IgD-negative memory B cell (primary cell): ENCODE results near the gene EHD4. TPM values are rescaled to one million over a fixed set of nuclear protein-coding genes. Genes with fewer than 3 reads are reported as not detected.

Experiments
- H3K27ac Mint-ChIP-seq, 3 donors: one replicate each; pipeline ENCODE4 v1.8.0; 2020 to 2022; ENCODE audit warnings: mild to moderate bottlenecking in 3 of 3, mixed read lengths in 3 of 3, moderate library complexity in 1 of 3
- H3K27me3 Mint-ChIP-seq: one replicate; pipeline ENCODE4 v1.8.0; 2021; ENCODE audit warnings: mixed read lengths
- H3K36me3 Mint-ChIP-seq: one replicate; pipeline ENCODE4 v1.8.0; 2020; ENCODE audit warnings: mild to moderate bottlenecking, mixed read lengths
- H3K4me1 Mint-ChIP-seq, 3 donors: one replicate each; pipeline ENCODE4 v1.8.0; 2020 to 2022; ENCODE audit warnings: mixed read lengths in 3 of 3, mild to moderate bottlenecking in 1 of 3
- H3K4me3 Mint-ChIP-seq, 4 donors: one replicate each; pipeline ENCODE4 v1.8.0; 2020 to 2022; ENCODE audit warnings: mild to moderate bottlenecking in 4 of 4, mixed read lengths in 4 of 4, moderate library complexity in 3 of 4
- H3K9me3 Mint-ChIP-seq, 3 donors: one replicate each; pipeline ENCODE4 v1.8.0; 2020 to 2021; ENCODE audit warnings: mixed read lengths in 3 of 3, mild to moderate bottlenecking in 1 of 3
- polyA plus RNA-seq: library from polyadenylated mRNA; unstranded; fragments of 300-500 nt; fragmentation: Illumina TruSeq; gene quantifications from one replicate; pipeline ENCODE4 v1.2.3, GENCODE V29; 2021

Gene EHD4
- polyA plus RNA-seq, 1 donor from 2014 or later, result 3.8 TPM

DNA sequence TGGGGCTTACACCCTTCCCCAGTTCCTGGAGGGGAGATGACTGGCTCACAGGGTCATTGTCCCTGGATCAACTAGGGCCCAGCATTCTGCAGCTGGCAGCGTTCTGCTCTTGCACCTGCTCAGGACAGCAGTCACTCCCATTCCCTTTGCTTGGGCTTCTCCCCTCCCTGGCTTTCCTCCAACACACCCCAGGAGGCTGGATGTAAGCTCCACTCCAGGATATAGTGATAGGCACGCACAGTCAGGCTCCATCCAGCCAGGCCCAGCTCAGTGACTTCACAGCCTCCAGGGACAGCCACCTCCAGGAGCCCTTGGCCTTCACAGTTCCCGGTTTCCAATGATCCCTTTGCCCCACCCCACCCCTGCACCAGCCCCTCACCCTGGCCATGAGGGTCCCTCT lies 80.4 kb downstream of the EHD4 start:
- Mint-ChIP-seq H3K4me1 (peaks cover 16 to 27% (median 22%) of the 10 kb centered on the region in 3 donors), H3K27me3 (no peaks in the 10 kb centered on the region), H3K9me3 (no peaks in the 10 kb centered on the region), H3K36me3 (no peaks in the 10 kb centered on the region), H3K27ac (peak overlapping the region in 2 of 3 donors; percentile 49 to 93), H3K4me3 (no peak overlapping the region)

DNA sequence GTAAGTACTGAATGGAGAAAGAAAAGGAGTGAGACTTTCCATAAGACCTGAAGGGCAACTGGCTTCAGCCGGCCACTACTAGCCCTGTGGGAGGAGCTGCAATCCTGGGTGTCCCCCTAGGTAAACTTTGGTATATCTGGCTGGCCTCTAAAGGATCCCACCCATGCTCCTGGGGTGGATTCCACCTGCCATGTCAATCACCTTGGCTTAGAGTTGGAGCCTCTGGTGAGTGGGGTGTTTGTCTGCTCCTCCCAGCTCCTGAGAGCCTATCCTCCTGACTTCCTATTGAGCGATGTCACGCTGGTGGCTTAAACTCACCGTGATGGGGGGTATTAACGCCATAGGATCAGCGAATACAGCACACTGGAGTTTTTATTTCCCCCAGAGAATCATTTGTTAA lies 81.1 kb downstream of the EHD4 start:
- peak overlapping the region in 2 of 4 donors; percentile 55 to 70 for H3K4me3 Mint-ChIP-seq
- no peaks in the 10 kb centered on the region for H3K27me3 Mint-ChIP-seq
- H3K36me3 Mint-ChIP-seq, result no peaks in the 10 kb centered on the region
- H3K9me3 Mint-ChIP-seq, result no peaks in the 10 kb centered on the region
- H3K27ac Mint-ChIP-seq, result peak overlapping the region in 1 of 3 donors; percentile 59
- peaks cover 16 to 27% (median 20%) of the 10 kb centered on the region in 3 donors for H3K4me1 Mint-ChIP-seq

DNA sequence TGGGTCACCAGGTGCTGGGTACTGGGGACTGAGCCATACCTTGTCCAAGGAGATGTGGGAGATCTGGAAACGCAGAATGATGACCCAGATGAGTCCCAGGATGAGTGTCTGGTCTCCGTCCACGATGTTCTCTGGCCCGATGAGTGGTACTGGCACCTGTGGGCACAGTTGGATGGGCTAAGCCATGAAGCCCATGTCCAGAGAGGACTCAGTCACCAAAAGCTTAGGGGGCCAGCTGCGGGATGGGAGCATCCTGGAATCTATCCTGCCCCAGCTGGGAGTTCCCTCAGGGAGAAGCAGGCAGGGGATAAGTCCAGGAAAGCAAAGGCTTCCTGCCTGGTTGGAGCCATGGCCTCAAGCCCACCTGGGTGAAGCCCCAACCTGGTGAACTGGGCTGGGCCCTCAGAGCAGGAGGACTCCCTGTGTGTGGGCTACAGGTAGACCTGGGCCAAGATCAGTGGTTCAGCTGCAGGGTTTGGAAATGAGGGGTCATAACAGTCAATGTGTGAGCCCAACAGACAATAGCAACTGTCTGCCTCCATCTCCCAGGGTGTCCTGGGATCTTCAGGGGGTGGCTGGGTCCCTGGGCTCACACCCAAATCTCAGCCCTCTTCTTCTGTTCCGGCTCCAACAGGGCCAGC lies 82.2 kb downstream of the EHD4 start:
- H3K9me3 Mint-ChIP-seq, result no peaks in the 10 kb centered on the region
- no peaks in the 10 kb centered on the region for H3K36me3 Mint-ChIP-seq
- peaks cover 14 to 23% (median 16%) of the 10 kb centered on the region in 3 donors for H3K4me1 Mint-ChIP-seq
- H3K27ac Mint-ChIP-seq, result peak overlapping the region; percentile 56 to 65 (median 59)
- H3K4me3 Mint-ChIP-seq, result no peak overlapping the region
- H3K27me3 Mint-ChIP-seq, result no peaks in the 10 kb centered on the region

DNA sequence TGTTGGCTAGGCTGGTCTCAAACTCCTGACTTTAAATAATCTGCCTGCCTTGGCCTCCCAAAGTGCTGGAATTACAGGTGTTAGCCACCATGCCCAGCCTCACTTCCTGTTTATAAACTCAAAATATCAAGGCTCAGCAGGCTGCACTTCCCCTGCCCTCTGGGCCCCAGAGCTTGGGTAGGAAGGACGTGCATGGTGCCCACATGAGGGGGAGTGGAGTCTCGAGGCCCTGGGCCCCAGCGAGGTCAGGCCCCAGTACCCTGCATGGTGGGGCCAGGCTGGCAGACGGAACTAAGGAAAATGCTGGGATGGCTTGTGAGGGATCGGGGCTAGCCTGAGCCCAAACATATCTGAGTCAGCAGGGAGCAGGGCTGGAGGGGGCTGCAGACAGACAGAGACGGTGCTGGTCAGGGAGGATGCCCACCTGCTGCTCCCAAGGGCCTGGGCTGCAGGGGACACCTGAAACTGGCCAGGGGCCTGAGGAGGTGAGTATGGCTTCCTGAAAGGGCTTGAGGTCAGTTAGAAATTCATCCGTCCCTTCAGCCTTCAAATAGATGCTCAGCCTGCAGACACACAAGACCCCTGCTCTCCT lies 83.6 kb downstream of the EHD4 start:
- H3K4me1 Mint-ChIP-seq, result peaks cover 8 to 20% (median 9%) of the 10 kb centered on the region in 3 donors
- peak overlapping the region in 2 of 4 donors; percentile 9 to 68 for H3K4me3 Mint-ChIP-seq
- no peaks in the 10 kb centered on the region for H3K9me3 Mint-ChIP-seq
- peak overlapping the region in 2 of 3 donors; percentile 56 to 90 for H3K27ac Mint-ChIP-seq
- H3K36me3 Mint-ChIP-seq, result no peaks in the 10 kb centered on the region
- no peaks in the 10 kb centered on the region for H3K27me3 Mint-ChIP-seq

DNA sequence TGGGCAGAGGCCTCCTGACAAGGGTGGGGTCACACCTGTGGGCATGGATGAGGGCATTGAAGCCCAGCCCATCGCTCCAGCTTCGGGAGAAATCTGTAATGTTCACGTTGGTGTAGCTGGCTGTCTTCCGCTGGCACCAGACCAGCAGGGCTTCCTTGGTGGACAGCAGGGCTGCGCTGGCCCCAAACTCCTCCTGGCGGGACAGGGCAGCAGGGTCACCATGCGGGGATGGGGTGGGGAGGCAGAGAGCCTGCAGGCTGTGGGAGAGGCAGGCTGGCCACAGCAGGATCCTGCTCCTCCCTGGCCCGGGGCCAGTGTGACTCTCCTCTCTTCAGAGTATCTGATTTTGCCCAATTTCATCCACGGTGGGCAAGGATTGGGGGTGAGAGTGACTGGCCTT lies 84.5 kb downstream of the EHD4 start:
- Mint-ChIP-seq H3K27ac (peak overlapping the region in 1 of 3 donors; percentile 21), H3K27me3 (no peaks in the 10 kb centered on the region), H3K4me1 (peaks cover 5 to 17% (median 9%) of the 10 kb centered on the region in 3 donors), H3K9me3 (no peaks in the 10 kb centered on the region), H3K36me3 (no peaks in the 10 kb centered on the region), H3K4me3 (no peak overlapping the region)

DNA sequence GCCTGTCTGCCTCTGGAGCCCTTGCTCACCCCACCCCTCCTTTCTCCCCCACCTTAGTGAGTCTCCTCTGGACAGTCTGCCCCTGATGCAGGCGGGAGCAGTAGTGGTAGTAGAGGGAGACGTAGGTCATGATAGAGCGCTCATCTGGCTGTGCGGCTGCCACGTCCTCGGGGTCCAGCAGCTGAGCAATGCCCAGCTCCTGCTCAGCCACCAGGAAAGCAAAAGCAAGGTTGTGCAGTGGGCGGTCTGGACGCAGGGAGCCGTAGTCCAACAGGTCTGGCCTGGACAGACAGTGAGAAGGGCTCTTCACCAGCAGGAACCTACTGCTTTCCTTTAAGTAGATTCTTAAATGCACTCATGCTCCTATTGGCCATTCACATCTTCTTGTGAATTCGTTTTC lies 85.2 kb downstream of the EHD4 start:
- Mint-ChIP-seq H3K27me3 (peaks cover 3% of the 10 kb centered on the region), H3K4me3 (peak overlapping the region in 1 of 4 donors; percentile 41), H3K4me1 (peaks cover 5 to 17% (median 9%) of the 10 kb centered on the region in 3 donors), H3K9me3 (no peaks in the 10 kb centered on the region), H3K27ac (peak overlapping the region in 2 of 3 donors; percentile 7 to 21), H3K36me3 (no peaks in the 10 kb centered on the region)

DNA sequence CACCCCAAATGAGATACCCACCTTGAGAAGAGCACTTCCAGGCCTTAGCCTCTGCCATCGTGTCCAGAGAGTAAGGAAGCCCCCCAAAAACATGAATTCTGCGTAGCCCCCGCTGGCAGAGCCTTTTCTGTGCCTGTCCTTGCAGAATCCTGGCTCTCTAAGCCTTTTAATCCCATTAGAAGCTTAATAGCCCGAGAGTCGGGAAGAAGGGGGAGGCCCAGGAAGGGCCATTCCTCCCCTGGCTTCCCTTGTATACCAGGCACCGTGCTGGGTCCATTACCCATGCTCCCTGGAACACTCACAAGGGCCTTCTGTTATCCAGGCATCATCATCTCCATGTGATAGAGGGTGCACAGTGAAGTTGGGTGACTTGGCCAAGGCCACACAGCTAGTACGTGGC lies 85.6 kb downstream of the EHD4 start:
- Mint-ChIP-seq H3K4me3 (no peak overlapping the region), H3K4me1 (peaks cover 5 to 17% (median 9%) of the 10 kb centered on the region in 3 donors), H3K36me3 (no peaks in the 10 kb centered on the region), H3K27me3 (peaks cover 3% of the 10 kb centered on the region), H3K9me3 (no peaks in the 10 kb centered on the region), H3K27ac (no peak overlapping the region)

DNA sequence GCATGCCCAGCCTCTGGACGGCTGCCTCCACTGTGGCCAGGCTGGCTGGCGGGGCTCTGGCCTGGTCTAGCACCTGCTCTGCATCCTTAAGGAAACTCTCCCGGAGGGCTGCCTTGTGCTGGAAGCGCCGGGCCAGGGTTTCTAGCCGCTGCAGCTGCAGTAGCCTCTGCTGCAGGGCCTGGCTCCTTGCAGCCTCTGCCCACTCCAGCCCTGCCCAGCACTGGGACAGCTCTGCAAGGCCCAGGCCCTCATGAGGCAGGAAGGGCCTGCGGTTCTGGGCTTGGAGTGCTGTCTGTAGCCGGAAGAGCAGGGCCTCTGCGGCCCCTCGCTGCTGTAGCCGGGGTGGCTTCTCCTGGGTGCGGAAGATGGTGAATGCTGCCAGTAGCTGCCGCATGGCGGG lies 86.5 kb downstream of the EHD4 start:
- H3K4me3 Mint-ChIP-seq, result no peak overlapping the region
- peaks cover 11% of the 10 kb centered on the region for H3K27me3 Mint-ChIP-seq
- H3K9me3 Mint-ChIP-seq, result no peaks in the 10 kb centered on the region
- H3K4me1 Mint-ChIP-seq, result peaks cover 6 to 17% (median 11%) of the 10 kb centered on the region in 3 donors
- no peak overlapping the region for H3K27ac Mint-ChIP-seq
- no peaks in the 10 kb centered on the region for H3K36me3 Mint-ChIP-seq

DNA sequence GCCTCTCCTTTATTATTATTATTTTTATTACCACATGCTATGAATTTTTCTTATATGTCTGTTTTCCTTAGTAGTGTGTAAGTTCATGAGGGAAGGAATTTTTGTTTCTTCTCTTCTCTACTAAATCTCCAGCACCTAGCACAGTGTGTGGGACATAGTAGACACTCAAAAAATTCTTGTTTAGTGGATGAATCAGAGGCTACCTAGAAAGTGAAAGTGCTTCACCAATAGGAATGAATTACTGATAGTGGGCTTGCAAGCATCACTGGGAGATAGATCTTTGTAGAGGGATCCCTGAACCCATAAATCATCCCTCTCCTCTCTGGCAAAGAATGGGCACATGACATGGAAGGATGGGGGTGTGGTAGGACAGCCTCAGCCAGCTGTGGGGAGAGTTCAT lies 87.0 kb downstream of the EHD4 start:
- Mint-ChIP-seq H3K4me3 (no peak overlapping the region), H3K36me3 (no peaks in the 10 kb centered on the region), H3K27ac (no peak overlapping the region), H3K4me1 (peaks cover 4 to 17% (median 11%) of the 10 kb centered on the region in 3 donors), H3K9me3 (no peaks in the 10 kb centered on the region), H3K27me3 (peaks cover 11% of the 10 kb centered on the region)

DNA sequence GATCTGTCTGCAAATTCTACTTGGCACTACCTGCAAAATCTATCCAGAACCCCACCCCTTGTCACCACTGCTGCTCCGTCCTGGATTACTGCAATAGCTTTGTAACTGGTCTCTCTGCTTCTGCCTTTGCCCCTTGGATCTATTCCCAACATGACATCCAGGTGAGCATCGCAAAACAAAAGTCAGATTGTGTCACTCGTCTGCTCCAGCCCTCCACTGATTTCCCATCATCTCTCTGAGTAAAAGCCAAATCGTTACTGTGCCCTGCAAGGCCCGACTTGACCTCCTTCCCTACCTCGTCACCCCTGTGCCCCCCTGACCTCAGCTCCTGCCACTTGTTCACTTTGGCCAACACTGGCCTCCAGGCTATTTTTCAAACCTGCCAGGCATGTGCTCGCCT lies 87.9 kb downstream of the EHD4 start:
- Mint-ChIP-seq H3K27ac (no peak overlapping the region), H3K27me3 (peaks cover 13% of the 10 kb centered on the region), H3K4me3 (peak overlapping the region in 1 of 4 donors; percentile 70), H3K9me3 (no peaks in the 10 kb centered on the region), H3K36me3 (no peaks in the 10 kb centered on the region), H3K4me1 (peaks cover 4 to 17% (median 10%) of the 10 kb centered on the region in 3 donors)

DNA sequence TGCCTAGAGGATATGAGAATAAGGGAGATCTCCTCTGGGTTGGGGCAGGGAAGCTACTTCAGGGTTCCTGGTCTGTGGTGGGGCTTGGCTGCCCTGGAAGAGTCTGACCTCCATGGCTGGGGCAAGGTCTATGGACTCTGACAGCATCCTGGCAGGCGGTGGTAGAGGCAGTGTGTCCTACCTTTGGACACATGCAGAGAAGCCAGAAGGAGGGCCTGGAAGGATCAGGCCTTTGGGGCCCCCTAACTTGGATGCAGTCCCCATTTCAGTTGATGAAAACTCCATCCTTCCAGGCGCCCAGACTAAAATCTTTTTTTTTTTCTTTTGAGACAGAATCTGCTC lies 88.9 kb downstream of the EHD4 start:
- Mint-ChIP-seq H3K9me3 (no peaks in the 10 kb centered on the region), H3K4me1 (peaks cover 4 to 13% (median 7%) of the 10 kb centered on the region in 3 donors), H3K27me3 (peaks cover 13% of the 10 kb centered on the region), H3K4me3 (peak overlapping the region in 1 of 4 donors; percentile 23), H3K27ac (no peak overlapping the region), H3K36me3 (no peaks in the 10 kb centered on the region)

DNA sequence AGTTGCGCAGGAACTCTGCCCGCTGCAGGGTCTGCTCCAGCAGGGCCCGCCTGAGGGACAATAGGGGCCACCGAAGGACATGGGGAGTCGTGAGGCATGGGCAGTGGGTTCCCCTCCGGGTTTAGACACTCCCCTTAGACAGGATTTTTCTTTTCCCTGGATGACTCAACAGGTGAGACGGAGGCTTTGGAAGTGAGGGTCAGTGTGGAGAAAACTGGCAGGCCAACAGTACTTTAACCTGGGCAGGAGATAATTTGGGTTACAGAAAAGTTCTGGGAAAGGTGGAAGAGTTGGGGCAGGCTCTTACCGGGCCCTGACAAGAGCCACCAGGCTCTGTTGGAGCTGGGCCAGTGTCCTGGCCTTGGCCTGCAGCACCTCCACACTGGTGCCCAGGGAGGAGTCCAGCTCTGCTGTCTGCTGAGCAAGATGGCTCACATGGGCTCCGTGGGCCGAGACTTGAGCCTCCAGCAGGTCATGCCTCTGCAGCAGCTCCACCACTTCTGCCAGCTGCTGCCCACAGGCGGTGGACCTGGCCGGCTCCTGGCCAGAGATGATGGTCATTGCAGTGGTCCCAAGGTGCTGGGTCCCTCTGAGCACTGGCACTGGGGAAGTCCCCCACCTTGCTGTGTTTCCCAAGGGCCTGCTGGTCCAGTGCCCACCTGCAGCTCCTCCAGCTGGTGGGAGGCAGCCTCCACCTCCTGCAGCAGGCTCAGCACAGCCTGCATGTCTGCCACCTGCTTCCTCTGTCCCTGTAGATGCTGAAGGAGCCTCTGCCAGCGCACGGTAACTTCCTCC lies 89.5 kb downstream of the EHD4 start:
- H3K4me3 Mint-ChIP-seq, result peak overlapping the region in 1 of 4 donors; percentile 23
- H3K27ac Mint-ChIP-seq, result no peak overlapping the region
- peaks cover 13% of the 10 kb centered on the region for H3K27me3 Mint-ChIP-seq
- H3K9me3 Mint-ChIP-seq, result no peaks in the 10 kb centered on the region
- H3K36me3 Mint-ChIP-seq, result no peaks in the 10 kb centered on the region
- peaks cover 4 to 11% (median 7%) of the 10 kb centered on the region in 3 donors for H3K4me1 Mint-ChIP-seq

DNA sequence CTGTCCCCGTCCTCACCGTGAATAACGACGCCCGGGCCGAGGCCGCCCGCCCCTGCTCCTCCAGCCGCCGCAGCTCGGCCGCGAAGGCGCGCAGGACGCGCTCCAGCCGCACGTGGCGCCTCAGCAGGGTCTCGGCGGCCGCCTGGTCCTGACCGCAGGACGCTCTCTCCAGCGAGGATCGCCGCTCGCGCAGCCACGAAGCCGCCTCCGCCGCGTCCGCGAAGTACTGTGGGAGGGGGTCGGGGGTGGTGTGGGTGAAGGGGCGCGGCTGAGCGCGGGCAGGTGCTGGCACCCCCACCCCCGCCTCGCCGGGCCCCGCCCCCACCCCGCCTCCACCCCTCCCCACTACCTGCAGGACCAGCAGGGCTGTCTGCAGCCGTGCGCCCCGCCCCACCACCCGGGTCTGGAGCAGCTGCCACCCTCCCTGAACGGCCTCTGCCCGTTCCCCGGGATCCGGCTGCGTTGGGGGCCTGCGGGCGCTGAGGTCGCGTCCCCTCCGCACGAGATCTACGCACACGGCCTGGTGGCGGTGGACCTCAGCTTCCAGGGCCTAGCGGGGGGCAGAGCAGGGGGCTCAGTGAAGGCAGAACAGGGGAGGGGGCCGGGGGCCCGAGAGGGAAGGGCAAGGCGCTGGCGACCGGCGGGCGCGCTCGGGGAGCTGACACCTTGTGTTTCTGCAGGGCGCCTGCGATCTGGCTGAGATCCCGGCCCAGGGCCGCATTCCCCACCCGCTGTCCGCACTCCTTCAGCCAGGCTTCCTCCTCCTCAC lies 90.3 kb downstream of the EHD4 start:
- no peaks in the 10 kb centered on the region for H3K36me3 Mint-ChIP-seq
- H3K9me3 Mint-ChIP-seq, result no peaks in the 10 kb centered on the region
- H3K4me3 Mint-ChIP-seq, result no peak overlapping the region
- H3K27me3 Mint-ChIP-seq, result peaks cover 13% of the 10 kb centered on the region
- peaks cover 0 to 11% (median 7%) of the 10 kb centered on the region in 3 donors for H3K4me1 Mint-ChIP-seq
- no peak overlapping the region for H3K27ac Mint-ChIP-seq

DNA sequence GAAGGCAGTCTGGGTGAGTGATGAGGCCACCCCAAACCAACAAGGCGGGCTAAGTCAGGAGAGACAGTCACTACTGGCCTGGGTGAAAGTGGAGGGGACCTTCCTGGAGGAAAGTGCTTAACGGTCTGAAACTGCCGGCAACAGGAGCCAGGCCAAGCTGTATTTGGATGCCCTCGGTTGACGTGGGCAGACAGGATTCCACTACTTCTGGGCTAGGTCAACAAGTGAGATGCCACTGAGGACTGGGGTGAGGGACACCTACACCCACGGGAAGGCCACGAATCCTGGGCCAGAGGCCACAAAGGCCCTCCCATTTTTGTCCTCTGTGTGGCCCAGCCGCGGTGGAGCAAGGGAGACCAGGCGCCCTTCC lies 90.8 kb downstream of the EHD4 start:
- H3K27me3 Mint-ChIP-seq, result peaks cover 13% of the 10 kb centered on the region
- no peaks in the 10 kb centered on the region for H3K9me3 Mint-ChIP-seq
- H3K36me3 Mint-ChIP-seq, result no peaks in the 10 kb centered on the region
- peaks cover 0 to 11% (median 7%) of the 10 kb centered on the region in 3 donors for H3K4me1 Mint-ChIP-seq
- peak overlapping the region in 1 of 4 donors; percentile 75 for H3K4me3 Mint-ChIP-seq
- H3K27ac Mint-ChIP-seq, result peak overlapping the region in 1 of 3 donors; percentile 54

DNA sequence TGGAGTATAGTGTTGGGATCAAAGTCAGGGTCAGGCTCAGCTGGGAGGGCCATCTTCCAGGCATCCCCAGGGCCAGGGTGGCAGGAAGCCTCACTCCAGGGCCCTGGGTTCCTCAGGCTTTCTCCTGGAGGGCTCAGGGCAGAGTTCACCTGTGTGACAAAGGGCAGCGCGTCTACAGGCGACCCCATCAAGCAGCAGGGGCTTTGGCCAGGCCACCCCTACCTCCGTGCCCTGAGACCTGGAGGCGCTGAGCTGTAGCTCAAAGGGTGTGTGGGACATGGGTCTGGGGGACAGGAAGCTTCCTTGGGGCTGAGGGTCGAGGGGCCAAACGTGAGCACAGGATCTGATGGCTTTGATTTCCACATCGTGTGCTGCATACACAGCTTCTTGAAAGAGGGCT lies 91.3 kb downstream of the EHD4 start:
- peaks cover 0 to 13% (median 9%) of the 10 kb centered on the region in 3 donors for H3K4me1 Mint-ChIP-seq
- H3K27ac Mint-ChIP-seq, result peak overlapping the region in 1 of 3 donors; percentile 54
- H3K4me3 Mint-ChIP-seq, result peak overlapping the region in 1 of 4 donors; percentile 75
- no peaks in the 10 kb centered on the region for H3K9me3 Mint-ChIP-seq
- no peaks in the 10 kb centered on the region for H3K36me3 Mint-ChIP-seq
- H3K27me3 Mint-ChIP-seq, result peaks cover 13% of the 10 kb centered on the region
